SK-N-SH treated with all-trans-retinoic acid at 6 μM for 48 hours (cell line): ENCODE measurements around the gene DOCK4.

Experiments used
- CSDC2 ChIP-seq: fragments of 250-450 bp; sonication (Bioruptor Pico); IDR thresholded peaks from 2 replicates; pipeline ENCODE4 v1.5.0; 2020; ENCODE audit warnings: mild to moderate bottlenecking, moderate library complexity
- ESRRG ChIP-seq: fragments of 250-450 bp; sonication (Bioruptor Pico); IDR thresholded peaks from 2 replicates; pipeline ENCODE4 v1.6.1; 2021; ENCODE audit warnings: mild to moderate bottlenecking
- ISL1 ChIP-seq: fragments of 250-450 bp; sonication (Bioruptor Pico); IDR thresholded peaks from 2 replicates; pipeline ENCODE4 v2.1.2; 2022; ENCODE audit warnings: mild to moderate bottlenecking, moderate library complexity
- OSR1 ChIP-seq: fragments of 250-450 bp; sonication (Bioruptor Pico); IDR thresholded peaks from 2 replicates; pipeline ENCODE4 v1.8.0; 2022; ENCODE audit warnings: moderate library complexity, mild to moderate bottlenecking, inconsistent platforms
- RARB ChIP-seq: fragments of 250-450 bp; sonication (Bioruptor Pico); IDR thresholded peaks from 2 replicates; pipeline ENCODE4 v1.8.0; 2021; ENCODE audit warnings: mild to moderate bottlenecking, moderate library complexity
- TCF4 ChIP-seq: fragments of 250-450 bp; sonication (Bioruptor Pico); IDR thresholded peaks from 2 replicates; pipeline ENCODE4 v1.8.0; 2021; ENCODE audit warnings: mild to moderate bottlenecking, moderate library complexity, borderline replicate concordance
- TOX ChIP-seq: fragments of 250-450 bp; sonication (Bioruptor Pico); IDR thresholded peaks from 2 replicates; pipeline ENCODE4 v1.8.0; 2021; ENCODE audit warnings: mild to moderate bottlenecking, moderate library complexity, borderline replicate concordance
- ZFP30 ChIP-seq: fragments of 450-650 bp; formaldehyde crosslinking; IDR thresholded peaks from 2 replicates; pipeline ENCODE4 v1.5.0; 2022; ENCODE audit warnings: mild to moderate bottlenecking, moderate library complexity
- ZNF8 ChIP-seq: fragments of 450-650 bp; formaldehyde crosslinking; IDR thresholded peaks from 2 replicates; pipeline ENCODE4 v1.5.0; 2020; ENCODE audit warnings: mild to moderate bottlenecking, moderate library complexity

GRCh38 chr7:111829221-111829620, 377.0 kb downstream of the DOCK4 start:
- TF ChIP-seq TCF4 (CRISPR knock-in tag) (no peak), ESRRG (CRISPR knock-in tag) (no peak), ZFP30 (CRISPR knock-in tag) (no peak), ISL1 (CRISPR knock-in tag) (no peak), RARB (CRISPR knock-in tag) (no peak), OSR1 (CRISPR knock-in tag) (no peak), TOX (CRISPR knock-in tag) (no peak), CSDC2 (CRISPR knock-in tag) (no peak), ZNF8 (no peak)
